DOHH2 (cell line): ENCODE measurements around the gene ACLY.
"Not testable (repeated sequence)": the region's sequence is repeated elsewhere in the genome, so short reads cannot be mapped to it uniquely, and the experiment has no call there.

Experiments
- H3F3A ChIP-seq: fragments of 200-600 bp; sonication (generic), shearing (Covaris generic); 2 replicates; pipeline ENCODE4 v1.6.0; 2016; ENCODE audit warnings: antibody characterized with exemption, mild to moderate bottlenecking; ENCODE audit not compliant: control insufficient read depth, insufficient read depth
- H3K27ac ChIP-seq: fragments of 200-600 bp; sonication (generic); 2 replicates; pipeline ENCODE4 v1.5.1; 2014; ENCODE audit warnings: low read depth, mild to moderate bottlenecking, low read length, moderate library complexity
- H3K27me3 ChIP-seq: fragments of 200-600 bp; sonication (generic); 2 replicates; pipeline ENCODE4 v1.6.1; 2014; ENCODE audit warnings: mild to moderate bottlenecking, low read length, mixed read lengths; ENCODE audit not compliant: control insufficient read depth
- H3K36me3 ChIP-seq: fragments of 200-600 bp; sonication (generic); 2 replicates; pipeline ENCODE4 v1.6.1; 2014; ENCODE audit warnings: mild to moderate bottlenecking, low read length, moderate library complexity, mixed read lengths; ENCODE audit not compliant: control insufficient read depth
- H3K4me1 ChIP-seq: fragments of 200-600 bp; sonication (generic); 2 replicates; pipeline ENCODE4 v1.6.1; 2014; ENCODE audit warnings: mild to moderate bottlenecking, low read length, mixed read lengths; ENCODE audit not compliant: control insufficient read depth
- H3K4me2 ChIP-seq: fragments of 200-600 bp; sonication (generic); 2 replicates; pipeline ENCODE4 v1.6.0; 2014; ENCODE audit warnings: mild to moderate bottlenecking, low read length, moderate library complexity
- H3K4me3 ChIP-seq: fragments of 200-600 bp; sonication (generic); 2 replicates; pipeline ENCODE4 v1.5.1; 2014; ENCODE audit warnings: mild to moderate bottlenecking, low read length, mixed read lengths
- H3K79me2 ChIP-seq: fragments of 200-600 bp; sonication (generic); 2 replicates; pipeline ENCODE4 v1.6.1; 2014; ENCODE audit warnings: mild to moderate bottlenecking, low read length, mixed read lengths; ENCODE audit not compliant: control insufficient read depth
- H3K9me2 ChIP-seq: fragments of 200-600 bp; sonication (generic); replicated peaks from 2 replicates; pipeline ENCODE4 v1.6.1; 2014; ENCODE audit warnings: mild to moderate bottlenecking, low read length, mixed read lengths; ENCODE audit not compliant: control insufficient read depth
- H3K9me3 ChIP-seq: fragments of 200-600 bp; sonication (generic); 2 replicates; pipeline ENCODE4 v1.6.1; 2014; ENCODE audit warnings: antibody characterized with exemption, low read length, mixed read lengths; ENCODE audit not compliant: control insufficient read depth, insufficient read depth
- H4K20me1 ChIP-seq: fragments of 200-600 bp; sonication (generic); 2 replicates; pipeline ENCODE4 v1.6.0; 2014; ENCODE audit warnings: low read depth, mild to moderate bottlenecking, antibody characterized with exemption, low read length, moderate library complexity; ENCODE audit not compliant: control insufficient read depth, insufficient read depth
- EZH2phosphoT487 ChIP-seq: fragments of 200-600 bp; sonication (generic); IDR thresholded peaks from 2 replicates; pipeline ENCODE4 v1.6.1; 2017; ENCODE audit warnings: borderline replicate concordance, mild to moderate bottlenecking, antibody characterized with exemption, low read length, moderate library complexity, mixed read lengths
- TF ChIP-seq, protein P1 (sequence below): fragments of 200-600 bp; sonication (generic); IDR thresholded peaks from one replicate; pipeline ENCODE4 v1.5.1; 2014; ENCODE audit warnings: antibody characterized with exemption, mild to moderate bottlenecking, low read depth, low read length; ENCODE audit not compliant: poor library complexity, severe bottlenecking

The ACLY gene

DNA sequence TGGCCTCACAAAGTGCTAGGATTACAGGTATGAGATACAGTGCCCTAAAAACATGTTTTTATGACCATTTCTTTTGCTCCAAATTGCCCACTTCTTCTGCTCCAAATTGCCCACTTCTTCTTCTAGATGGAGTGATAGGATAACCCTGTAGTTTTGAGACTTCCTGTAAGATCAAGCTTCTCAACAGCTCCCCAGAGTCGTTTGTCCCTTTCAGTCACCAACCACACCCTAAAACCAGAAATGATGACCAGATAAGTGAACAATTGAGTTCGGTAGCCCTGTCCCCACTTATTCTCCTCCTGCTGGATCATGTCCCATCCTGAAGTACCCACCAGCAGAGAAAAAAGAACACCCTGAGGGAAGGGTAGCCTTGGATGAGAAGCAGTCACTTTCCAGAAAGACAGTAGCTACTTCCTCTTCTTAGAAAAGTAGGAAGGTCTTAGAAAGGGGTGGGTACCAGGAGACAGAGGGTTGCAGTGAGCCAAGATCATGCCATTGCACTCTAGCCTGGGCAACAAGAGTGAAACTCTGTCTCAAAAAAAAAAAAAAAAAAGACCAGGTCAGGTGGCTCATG, 14.2 kb upstream of the ACLY start:
- TF ChIP-seq EZH2phosphoT487, result no peak
- TF ChIP-seq, protein P1, sequence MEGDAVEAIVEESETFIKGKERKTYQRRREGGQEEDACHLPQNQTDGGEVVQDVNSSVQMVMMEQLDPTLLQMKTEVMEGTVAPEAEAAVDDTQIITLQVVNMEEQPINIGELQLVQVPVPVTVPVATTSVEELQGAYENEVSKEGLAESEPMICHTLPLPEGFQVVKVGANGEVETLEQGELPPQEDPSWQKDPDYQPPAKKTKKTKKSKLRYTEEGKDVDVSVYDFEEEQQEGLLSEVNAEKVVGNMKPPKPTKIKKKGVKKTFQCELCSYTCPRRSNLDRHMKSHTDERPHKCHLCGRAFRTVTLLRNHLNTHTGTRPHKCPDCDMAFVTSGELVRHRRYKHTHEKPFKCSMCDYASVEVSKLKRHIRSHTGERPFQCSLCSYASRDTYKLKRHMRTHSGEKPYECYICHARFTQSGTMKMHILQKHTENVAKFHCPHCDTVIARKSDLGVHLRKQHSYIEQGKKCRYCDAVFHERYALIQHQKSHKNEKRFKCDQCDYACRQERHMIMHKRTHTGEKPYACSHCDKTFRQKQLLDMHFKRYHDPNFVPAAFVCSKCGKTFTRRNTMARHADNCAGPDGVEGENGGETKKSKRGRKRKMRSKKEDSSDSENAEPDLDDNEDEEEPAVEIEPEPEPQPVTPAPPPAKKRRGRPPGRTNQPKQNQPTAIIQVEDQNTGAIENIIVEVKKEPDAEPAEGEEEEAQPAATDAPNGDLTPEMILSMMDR, result no peak
- H3K4me3 ChIP-seq, result peak overlapping the region; percentile 43

DNA sequence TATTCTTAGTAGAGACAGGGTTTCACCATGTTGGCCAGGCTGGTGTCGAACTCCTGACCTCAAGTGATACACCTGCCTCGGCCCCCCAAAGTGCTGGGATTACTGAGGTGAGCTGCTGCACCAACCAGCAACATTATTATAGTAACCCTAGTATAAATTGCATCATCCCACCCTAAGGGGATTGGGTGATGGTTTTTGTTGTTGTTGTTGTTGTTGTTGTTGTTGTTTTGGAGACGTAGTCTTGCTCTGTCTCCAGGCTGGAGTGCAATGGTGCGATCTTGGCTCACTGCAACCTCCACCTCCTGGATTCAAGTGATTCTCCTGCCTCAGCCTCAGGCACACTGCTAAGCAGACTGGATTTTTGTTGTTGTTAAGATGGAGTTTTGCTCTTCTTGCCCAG, 13.0 kb upstream of the ACLY start:
- not testable (repeated sequence) for H3F3A ChIP-seq, H3K4me2 ChIP-seq, H3K27me3 ChIP-seq, H3K9me3 ChIP-seq, H3K36me3 ChIP-seq, H3K4me3 ChIP-seq, H3K27ac ChIP-seq, H4K20me1 ChIP-seq, H3K9me2 ChIP-seq
- H3K4me1 ChIP-seq, result peaks cover 41% of the 10 kb centered on the region
- H3K79me2 ChIP-seq, result peaks cover 21% of the 10 kb centered on the region

More for the DNA sequence above, 14.2 kb upstream of the ACLY start:
- Histone ChIP-seq H3K27ac (peak overlapping the region; percentile 16; the same call in 1 of the 2 replicates), H3K9me2 (no peaks in the 10 kb centered on the region), H3K36me3 (no peaks in the 10 kb centered on the region), H3K4me1 (peaks cover 41% of the 10 kb centered on the region), H3K4me2 (peak overlapping the region; percentile 54), H4K20me1 (no peaks in the 10 kb centered on the region), H3K79me2 (peaks cover 21% of the 10 kb centered on the region), H3K27me3 (no peaks in the 10 kb centered on the region), H3K9me3 (no peaks in the 10 kb centered on the region), H3F3A (peaks cover 3% of the 10 kb centered on the region; the same call in 1 of the 2 replicates)

- H3K27ac ChIP-seq, result not testable (repeated sequence)
- H3K4me2 ChIP-seq, result peak overlapping the region; percentile 84
These were observed 12.0 kb upstream of the ACLY start for GRCh38 chr17:41930833-41931156.

GRCh38 chr17:41930009-41930832, 11.5 kb upstream of the ACLY start, which contains the start of gene ODAD4:
Gene ODAD4, plus strand, starts transcription at chr17:41930617. Its CDS starts 107 bp downstream, at chr17:41930724.
- H4K20me1 ChIP-seq, result no peaks in the 10 kb centered on the region
- no peaks in the 10 kb centered on the region for H3K9me3 ChIP-seq
- no peaks in the 10 kb centered on the region for H3K27me3 ChIP-seq
- H3K9me2 ChIP-seq, result no peaks in the 10 kb centered on the region
- no peak for TF ChIP-seq EZH2phosphoT487
- TF ChIP-seq, protein P1, result peak; percentile 46
- peaks cover 5% of the 10 kb centered on the region; the same call in 1 of the 2 replicates for H3F3A ChIP-seq
- peak within 1 kb of the TSS; percentile 89 for H3K4me3 ChIP-seq
- H3K79me2 ChIP-seq, result peaks cover 21% of the 10 kb centered on the region
- H3K4me2 ChIP-seq, result peak within 1 kb of the TSS; percentile 84
- peak within 1 kb of the TSS; percentile 45 for H3K27ac ChIP-seq
- peaks cover 51% of the 10 kb centered on the region for H3K4me1 ChIP-seq
- H3K36me3 ChIP-seq, result no peaks in the 10 kb centered on the region

More at GRCh38 chr17:41930833-41931156, 12.0 kb upstream of the ACLY start:
- H3K4me1 ChIP-seq, result peaks cover 48% of the 10 kb centered on the region
- not testable (repeated sequence) for H3K27me3 ChIP-seq, H3F3A ChIP-seq, H4K20me1 ChIP-seq, H3K9me2 ChIP-seq, H3K9me3 ChIP-seq, H3K36me3 ChIP-seq
- H3K79me2 ChIP-seq, result peaks cover 21% of the 10 kb centered on the region
- H3K4me3 ChIP-seq, result peak overlapping the region; percentile 89
